IPS-18c (cell line): Measurements from ENCODE around the gene MTNR1A.
A peak's percentile ranks its signal among the peaks of the same experiment; 100 is the strongest.

Experiments
- H3K4me3 ChIP-seq: 2 replicates; pipeline ENCODE4 v1.7.0; 2013; ENCODE audit warnings: low read depth, mild to moderate bottlenecking, low read length, moderate library complexity; ENCODE audit not compliant: insufficient read depth
- H3K9me3 ChIP-seq: one replicate; pipeline ENCODE4 v1.6.1; 2013; ENCODE audit warnings: mild to moderate bottlenecking, low read length, moderate library complexity; ENCODE audit not compliant: control insufficient read depth, insufficient read depth

MTNR1A gene

GRCh38 chr4:186554914-186555827 is at the start of gene MTNR1A:
TSS of gene MTNR1A (minus strand) at chr4:186555567. CDS start at chr4:186555365, 202 bp downstream.
- H3K4me3 ChIP-seq, result peak within 1 kb of the TSS; percentile 59

GRCh38 chr4:186604124-186604807 is 48.9 kb upstream of the MTNR1A start:
- no peaks in the 10 kb centered on the region for H3K9me3 ChIP-seq
- H3K4me3 ChIP-seq, result no peak overlapping the region

More at GRCh38 chr4:186554914-186555827, at the start of gene MTNR1A:
- no peaks in the 10 kb centered on the region for H3K9me3 ChIP-seq

GRCh38 chr4:186602978-186603377 is 47.6 kb upstream of the MTNR1A start:
- H3K9me3 ChIP-seq, result no peaks in the 10 kb centered on the region
- no peak overlapping the region for H3K4me3 ChIP-seq

- H3K9me3 ChIP-seq, result no peaks in the 10 kb centered on the region
- no peak overlapping the region for H3K4me3 ChIP-seq
Measured at GRCh38 chr4:186599483-186599882, 44.1 kb upstream of the MTNR1A start.

GRCh38 chr4:186598686-186599085 is 43.3 kb upstream of the MTNR1A start:
- Histone ChIP-seq H3K9me3 (no peaks in the 10 kb centered on the region), H3K4me3 (no peak overlapping the region)

GRCh38 chr4:186596850-186597390 is 41.6 kb upstream of the MTNR1A start:
- Histone ChIP-seq H3K4me3 (no peak overlapping the region), H3K9me3 (no peaks in the 10 kb centered on the region)

GRCh38 chr4:186596346-186596745 is 41.0 kb upstream of the MTNR1A start:
- Histone ChIP-seq H3K4me3 (no peak overlapping the region), H3K9me3 (no peaks in the 10 kb centered on the region)

- no peak overlapping the region for H3K4me3 ChIP-seq
- no peaks in the 10 kb centered on the region for H3K9me3 ChIP-seq
Measured at GRCh38 chr4:186593587-186593973, 38.2 kb upstream of the MTNR1A start.

GRCh38 chr4:186592966-186593586 is 37.7 kb upstream of the MTNR1A start:
- no peak overlapping the region for H3K4me3 ChIP-seq

GRCh38 chr4:186592445-186592844 is 37.1 kb upstream of the MTNR1A start:
- H3K4me3 ChIP-seq, result no peak overlapping the region
- no peaks in the 10 kb centered on the region for H3K9me3 ChIP-seq

More at GRCh38 chr4:186592966-186593586, 37.7 kb upstream of the MTNR1A start:
- no peaks in the 10 kb centered on the region for H3K9me3 ChIP-seq

GRCh38 chr4:186591651-186592050 is 36.3 kb upstream of the MTNR1A start:
- Histone ChIP-seq H3K9me3 (no peaks in the 10 kb centered on the region), H3K4me3 (no peak overlapping the region)

- Histone ChIP-seq H3K4me3 (no peak overlapping the region), H3K9me3 (no peaks in the 10 kb centered on the region)
Measured at GRCh38 chr4:186588503-186588902, 33.1 kb upstream of the MTNR1A start.

GRCh38 chr4:186587416-186588018 is 32.1 kb upstream of the MTNR1A start:
- Histone ChIP-seq H3K4me3 (no peak overlapping the region), H3K9me3 (no peaks in the 10 kb centered on the region)

- H3K4me3 ChIP-seq, result no peak overlapping the region
- no peaks in the 10 kb centered on the region for H3K9me3 ChIP-seq
Measured at GRCh38 chr4:186586205-186586604, 30.8 kb upstream of the MTNR1A start.

GRCh38 chr4:186584912-186585311 is 29.5 kb upstream of the MTNR1A start:
- H3K9me3 ChIP-seq, result no peaks in the 10 kb centered on the region

GRCh38 chr4:186581421-186581820 is 26.1 kb upstream of the MTNR1A start:
- Histone ChIP-seq H3K4me3 (no peak overlapping the region), H3K9me3 (no peaks in the 10 kb centered on the region)

More at GRCh38 chr4:186584912-186585311, 29.5 kb upstream of the MTNR1A start:
- no peak overlapping the region for H3K4me3 ChIP-seq

GRCh38 chr4:186580669-186581068 is 25.3 kb upstream of the MTNR1A start:
- no peaks in the 10 kb centered on the region for H3K9me3 ChIP-seq

More at GRCh38 chr4:186580669-186581068, 25.3 kb upstream of the MTNR1A start:
- no peak overlapping the region for H3K4me3 ChIP-seq
